ENCODE results near the gene HOXA10. TPM values are rescaled to one million over a fixed set of nuclear protein-coding genes. Genes with fewer than 3 reads are reported as not detected.

The HOXA10 gene
- total and polyA plus RNA-seq, 9 donors, result 0.25 to 2.8 (median 0.91) TPM; not detected in 1

DNA sequence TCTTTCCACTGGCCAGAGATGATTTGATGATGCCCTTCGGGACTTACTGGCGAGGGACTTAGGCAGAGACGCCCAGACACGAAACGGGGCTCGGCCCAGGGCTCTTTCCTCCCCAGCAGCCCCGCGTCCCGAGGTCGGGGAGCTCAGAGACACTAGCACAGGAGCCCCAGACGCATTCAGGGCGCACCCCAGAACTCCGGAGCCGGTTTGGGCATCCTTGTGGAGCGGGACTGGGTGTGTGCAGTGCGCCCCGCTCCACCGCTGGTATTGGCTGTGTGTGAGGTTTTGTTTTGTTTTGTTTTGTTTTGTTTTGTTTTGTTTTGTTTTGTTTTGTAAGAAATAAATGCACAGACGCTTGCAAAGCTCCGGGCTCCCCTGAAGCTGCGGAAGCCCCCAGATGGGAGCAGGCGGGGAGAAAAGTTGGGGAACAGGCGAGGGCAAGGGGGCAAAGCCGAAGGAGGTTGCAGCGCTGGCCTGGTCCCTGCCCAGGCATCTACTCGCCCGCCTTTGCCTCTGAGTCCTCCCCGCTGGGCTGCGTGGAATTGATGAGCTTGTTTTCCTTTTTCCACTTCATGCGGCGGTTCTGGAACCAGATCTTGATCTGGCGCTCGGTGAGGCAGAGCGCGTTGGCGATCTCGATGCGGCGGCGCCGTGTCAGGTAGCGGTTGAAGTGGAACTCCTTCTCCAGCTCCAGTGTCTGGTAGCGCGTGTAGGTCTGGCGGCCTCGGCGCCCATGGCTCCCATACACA, 28.8 kb downstream of the HOXA10 start:
- intact Hi-C loops (cut with DNase I), result no loop called here
- Histone ChIP-seq H3K4me1 (ENCODE audit: insufficient read depth) (peaks cover 1% of the 10 kb centered on the region), H3K36me3 (no peaks in the 10 kb centered on the region), H3K27ac (no peak overlapping the region), H3K27me3 (no peaks in the 10 kb centered on the region), H3K9me3 (peaks cover 0 to 6% of the 10 kb centered on the region in 2 donors), H3K4me3 (no peak overlapping the region)
- 46 to 67% (median 47%) methylated on average over 47 of the region's 47 CpGs for WGBS, 3 donors
- TF ChIP-seq EP300 (IDR thresholded peaks at IDR 0.05) (no peak), POLR2A (IDR thresholded peaks at IDR 0.05) (no peak)
- TF ChIP-seq, protein P1, sequence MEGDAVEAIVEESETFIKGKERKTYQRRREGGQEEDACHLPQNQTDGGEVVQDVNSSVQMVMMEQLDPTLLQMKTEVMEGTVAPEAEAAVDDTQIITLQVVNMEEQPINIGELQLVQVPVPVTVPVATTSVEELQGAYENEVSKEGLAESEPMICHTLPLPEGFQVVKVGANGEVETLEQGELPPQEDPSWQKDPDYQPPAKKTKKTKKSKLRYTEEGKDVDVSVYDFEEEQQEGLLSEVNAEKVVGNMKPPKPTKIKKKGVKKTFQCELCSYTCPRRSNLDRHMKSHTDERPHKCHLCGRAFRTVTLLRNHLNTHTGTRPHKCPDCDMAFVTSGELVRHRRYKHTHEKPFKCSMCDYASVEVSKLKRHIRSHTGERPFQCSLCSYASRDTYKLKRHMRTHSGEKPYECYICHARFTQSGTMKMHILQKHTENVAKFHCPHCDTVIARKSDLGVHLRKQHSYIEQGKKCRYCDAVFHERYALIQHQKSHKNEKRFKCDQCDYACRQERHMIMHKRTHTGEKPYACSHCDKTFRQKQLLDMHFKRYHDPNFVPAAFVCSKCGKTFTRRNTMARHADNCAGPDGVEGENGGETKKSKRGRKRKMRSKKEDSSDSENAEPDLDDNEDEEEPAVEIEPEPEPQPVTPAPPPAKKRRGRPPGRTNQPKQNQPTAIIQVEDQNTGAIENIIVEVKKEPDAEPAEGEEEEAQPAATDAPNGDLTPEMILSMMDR (IDR thresholded peaks at IDR 0.05), result no peak
- no peak for DNase-seq

DNA sequence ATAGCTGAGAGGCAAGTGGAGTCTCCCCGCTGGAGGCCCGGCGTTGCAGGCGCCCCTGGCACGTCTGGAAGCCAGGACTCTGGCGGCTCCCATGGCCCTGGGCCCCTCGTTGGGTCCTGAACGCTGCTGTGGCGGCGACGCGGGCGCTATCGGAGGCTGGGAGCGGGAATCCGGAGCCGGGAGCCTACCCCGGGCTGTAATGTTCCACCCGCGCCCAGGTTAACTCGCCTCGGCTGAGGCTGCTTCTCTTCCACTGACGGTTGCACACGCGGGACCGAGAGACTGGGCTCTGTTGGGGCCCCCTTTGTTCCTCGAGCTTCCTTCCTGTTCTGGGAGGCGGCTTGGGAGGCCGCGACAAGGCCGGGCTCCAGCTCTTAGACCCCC, 29.3 kb downstream of the HOXA10 start:
- Histone ChIP-seq H3K4me1 (ENCODE audit: insufficient read depth) (peaks cover 1% of the 10 kb centered on the region), H3K4me3 (no peak overlapping the region), H3K9me3 (peaks cover 0 to 6% of the 10 kb centered on the region in 2 donors)

DNA sequence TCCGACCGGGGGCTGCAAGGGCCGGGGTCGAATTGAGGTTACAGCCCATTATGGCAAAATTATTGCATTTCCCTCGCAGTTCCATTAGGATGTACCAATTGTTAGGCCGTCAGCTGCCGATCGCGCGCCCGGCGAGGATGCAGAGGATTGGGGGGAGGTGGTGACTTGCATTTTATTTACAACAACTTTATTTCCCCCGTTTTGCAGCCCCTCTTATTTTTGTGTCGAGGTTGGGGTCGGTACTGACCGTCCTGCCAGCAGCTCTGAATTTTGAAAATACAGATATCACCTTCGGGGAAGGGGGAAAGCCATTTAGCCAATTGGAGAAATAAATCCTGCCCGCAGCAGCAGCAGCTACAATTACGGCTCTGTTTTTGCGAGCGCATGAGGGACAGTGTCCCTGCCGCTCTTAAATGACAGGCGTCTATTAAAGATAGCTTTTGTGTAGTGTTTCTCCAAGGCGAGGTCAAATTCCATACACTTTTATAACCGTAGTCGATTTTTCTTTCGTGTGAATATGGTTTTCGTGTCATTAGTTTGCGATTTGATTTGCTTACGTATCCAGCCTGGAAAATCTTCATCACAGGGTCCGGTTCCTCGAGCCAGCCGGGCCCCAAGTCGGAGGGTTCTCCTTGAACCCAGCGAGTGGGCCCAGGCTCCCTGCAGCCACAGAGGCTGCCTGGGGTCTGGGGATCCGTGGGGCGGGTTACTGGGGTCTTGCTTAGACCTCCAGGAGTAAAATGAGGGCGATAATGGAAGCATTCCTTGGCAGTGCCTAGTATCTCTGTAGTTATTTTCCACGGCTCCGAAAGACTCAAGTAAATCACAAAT, 30.0 kb downstream of the HOXA10 start:
- intact Hi-C loops (cut with DNase I), result loop anchor here in 3 of 4 donors (5.0 kb wide), 2 partner anchors 287 to 292 kb away; no protein-coding TSS in a partner anchor
- H3K4me1 ChIP-seq (ENCODE audit: insufficient read depth), result peaks cover 1% of the 10 kb centered on the region
- DNase-seq, result no peak
- no peaks in the 10 kb centered on the region for H3K36me3 ChIP-seq
- no peak overlapping the region for H3K4me3 ChIP-seq
- no peak for TF ChIP-seq POLR2A (IDR thresholded peaks at IDR 0.05)
- TF ChIP-seq, protein P1 (IDR thresholded peaks at IDR 0.05), result no peak
- no peak for TF ChIP-seq EP300 (IDR thresholded peaks at IDR 0.05)
- WGBS, 3 donors, result 32 to 49% (median 34%) methylated on average over 40 of the region's 40 CpGs
- peaks cover 0 to 6% of the 10 kb centered on the region in 2 donors for H3K9me3 ChIP-seq
- H3K27ac ChIP-seq, result no peak overlapping the region
- H3K27me3 ChIP-seq, result no peaks in the 10 kb centered on the region

More for the DNA sequence above, 29.3 kb downstream of the HOXA10 start:
- no peaks in the 10 kb centered on the region for H3K27me3 ChIP-seq
- DNase-seq, result no peak
- WGBS, 3 donors, result 35 to 48% (median 44%) methylated on average over 31 of the region's 31 CpGs
- intact Hi-C loops (cut with DNase I), result loop anchor here in 3 of 4 donors (5.0 kb wide), 2 partner anchors 287 to 292 kb away; no protein-coding TSS in a partner anchor
- no peak overlapping the region for H3K27ac ChIP-seq
- H3K36me3 ChIP-seq, result no peaks in the 10 kb centered on the region
- TF ChIP-seq POLR2A (IDR thresholded peaks at IDR 0.05), result no peak
- TF ChIP-seq EP300 (IDR thresholded peaks at IDR 0.05), result no peak

DNA sequence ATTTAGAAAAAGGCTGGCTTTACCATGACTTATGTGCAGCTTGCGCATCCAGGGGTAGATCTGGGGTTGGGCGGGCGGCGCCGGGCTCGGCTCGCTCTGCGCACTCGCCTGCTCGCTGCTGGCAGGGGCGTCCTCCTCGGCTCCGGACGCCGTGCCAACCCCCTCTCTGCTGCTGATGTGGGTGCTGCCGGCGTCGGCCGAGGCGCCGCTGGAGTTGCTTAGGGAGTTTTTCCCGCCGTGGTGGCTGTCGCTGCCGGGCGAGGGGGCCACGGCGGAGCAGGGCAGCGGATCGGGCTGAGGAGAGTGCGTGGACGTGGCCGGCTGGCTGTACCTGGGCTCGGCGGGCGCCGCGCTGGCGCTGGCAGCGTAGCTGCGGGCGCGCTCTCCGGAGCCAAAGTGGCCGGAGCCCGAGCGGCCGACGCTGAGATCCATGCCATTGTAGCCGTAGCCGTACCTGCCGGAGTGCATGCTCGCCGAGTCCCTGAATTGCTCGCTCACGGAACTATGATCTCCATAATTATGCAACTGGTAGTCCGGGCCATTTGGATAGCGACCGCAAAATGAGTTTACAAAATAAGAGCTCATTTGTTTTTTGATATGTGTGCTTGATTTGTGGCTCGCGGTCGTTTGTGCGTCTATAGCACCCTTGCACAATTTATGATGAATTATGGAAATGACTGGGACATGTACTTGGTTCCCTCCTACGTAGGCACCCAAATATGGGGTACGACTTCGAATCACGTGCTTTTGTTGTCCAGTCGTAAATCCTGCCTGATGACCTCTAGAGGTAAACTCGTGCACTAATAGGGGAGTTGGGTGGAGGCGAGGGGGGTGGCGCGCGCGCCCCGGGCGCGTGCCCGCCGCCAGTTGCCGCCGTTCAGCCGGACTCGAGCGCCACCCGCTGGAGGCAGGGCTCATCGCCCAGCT, 30.8 kb downstream of the HOXA10 start, which contains the start of gene HOXA5:
Gene HOXA5 (minus strand): TSS at position 659 of the 927 bp plus-strand sequence. CDS start 74 bp downstream, at position 585.
- Histone ChIP-seq H3K9me3 (peaks cover 0 to 6% of the 10 kb centered on the region in 2 donors), H3K4me3 (peak within 1 kb of the TSS; percentile 34), H3K27ac (no peak within 1 kb of the TSS), H3K4me1 (ENCODE audit: insufficient read depth) (peaks cover 1% of the 10 kb centered on the region), H3K27me3 (no peaks in the 10 kb centered on the region), H3K36me3 (no peaks in the 10 kb centered on the region)
- TF ChIP-seq, protein P1 (IDR thresholded peaks at IDR 0.05), result peak in 1 of 3 donors; percentile 56
- TF ChIP-seq EP300 (IDR thresholded peaks at IDR 0.05), result no peak
- WGBS, 3 donors, result 4 to 23% (median 5%) methylated on average over 65 to 86 of the region's 86 CpGs
- DNase-seq, result peak in 2 of 5 donors; percentile 67 to 86
- intact Hi-C loops (cut with DNase I), result loop anchor here in 3 of 4 donors (5.0 kb wide), 2 partner anchors 286 to 291 kb away; no protein-coding TSS in a partner anchor
